ENCODE measurements around the gene KAT6B.

The KAT6B gene

GRCh38 chr10:75079436-75080083 lies 253.2 kb downstream of the KAT6B start:
- DNase-seq: no peak

DNA sequence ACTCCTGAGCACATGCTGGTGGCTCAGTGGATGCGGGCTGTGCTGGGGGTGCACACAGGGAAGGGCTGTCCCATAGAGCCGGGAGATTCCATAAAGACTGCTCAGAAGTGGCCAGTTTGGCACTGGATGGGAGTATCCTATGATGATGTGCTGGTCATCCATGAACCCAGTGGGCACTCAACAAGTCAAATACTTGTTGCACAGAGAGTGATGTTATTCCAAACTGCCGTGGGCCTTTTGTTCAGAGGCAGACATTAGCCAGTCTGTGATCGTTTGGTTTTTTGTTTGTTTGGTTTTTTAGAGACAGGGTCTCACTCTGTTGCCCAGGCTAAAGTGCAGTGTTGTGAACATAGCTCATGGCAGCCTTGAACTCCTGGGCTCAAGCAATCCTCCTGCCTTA lies 254.2 kb downstream of the KAT6B start:
- DNase-seq: no peak

DNA sequence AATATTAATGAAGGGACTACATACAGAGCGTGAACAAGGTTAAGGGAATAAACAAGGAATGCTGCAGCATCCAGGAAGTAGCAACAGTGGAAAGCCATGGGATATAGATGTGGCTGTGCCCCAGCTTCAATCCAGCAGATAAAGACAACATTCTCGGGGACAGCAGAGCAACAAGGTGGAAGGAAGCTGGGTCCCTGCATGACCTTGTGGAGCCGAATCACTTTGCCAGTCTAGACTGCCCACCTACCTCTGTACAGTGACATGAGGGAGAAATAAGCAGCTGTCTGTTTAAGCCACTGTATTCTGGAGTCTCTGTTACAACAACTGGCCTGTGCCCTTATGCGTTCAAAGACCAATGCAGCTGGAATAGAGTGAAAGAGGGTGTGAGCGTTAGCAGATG lies 255.0 kb downstream of the KAT6B start:
- DNase-seq: no peak
